Glutamatergic neuron (in vitro differentiated cells): ENCODE measurements around the gene NCAPG2. TPM values are rescaled to one million over a fixed set of nuclear protein-coding genes. Genes with fewer than 3 reads are reported as not detected.

Source experiments
- DNase-seq: peaks from one replicate; pipeline ENCODE4 v3.0.0; 2022
- H3K27ac Mint-ChIP-seq: one replicate; pipeline ENCODE4 v1.8.0; 2020; ENCODE audit warnings: mild to moderate bottlenecking, mixed read lengths, inconsistent platforms; ENCODE audit not compliant: unreplicated experiment
- H3K27me3 Mint-ChIP-seq: one replicate; pipeline ENCODE4 v1.8.0; 2020; ENCODE audit warnings: mild to moderate bottlenecking, moderate library complexity, mixed read lengths, inconsistent platforms; ENCODE audit not compliant: unreplicated experiment
- H3K36me3 Mint-ChIP-seq: one replicate; pipeline ENCODE4 v1.8.0; 2020; ENCODE audit warnings: mild to moderate bottlenecking, mixed read lengths, inconsistent platforms; ENCODE audit not compliant: unreplicated experiment
- H3K4me1 Mint-ChIP-seq: one replicate; pipeline ENCODE4 v1.8.0; 2020; ENCODE audit warnings: mild to moderate bottlenecking, low read depth, mixed read lengths, inconsistent platforms; ENCODE audit not compliant: unreplicated experiment
- H3K4me3 Mint-ChIP-seq: one replicate; pipeline ENCODE4 v1.8.0; 2020; ENCODE audit warnings: mild to moderate bottlenecking, mixed read lengths, inconsistent platforms; ENCODE audit not compliant: unreplicated experiment
- H3K9me3 Mint-ChIP-seq: one replicate; pipeline ENCODE4 v1.8.0; 2020; ENCODE audit warnings: mild to moderate bottlenecking, moderate library complexity, mixed read lengths, inconsistent platforms; ENCODE audit not compliant: unreplicated experiment
- total RNA-seq: library from RNA; stranded (reverse); fragmentation: NEBNext Ultra II Directional; extraction: Animal tissue kit (Norgen Biotek cat#: 25700); gene quantifications from one replicate; pipeline ENCODE4 v1.2.1, GENCODE V29; 2021; ENCODE audit not compliant: unreplicated experiment
- TF ChIP-seq, protein P1 (sequence below): fragments of 200-600 bp; sonication (generic); IDR thresholded peaks from one replicate; pipeline ENCODE4 v1.5.0; 2021; ENCODE audit not compliant: partially characterized antibody, unreplicated experiment

Gene NCAPG2
- total RNA-seq, 1 donor from 2014 or later, result 27.2 TPM

GRCh38 chr7:158623241-158623640 is 81.4 kb downstream of the NCAPG2 start:
- Mint-ChIP-seq H3K4me1 (no peaks in the 10 kb centered on the region), H3K27me3 (no peaks in the 10 kb centered on the region), H3K27ac (no peak overlapping the region), H3K9me3 (peaks cover 1% of the 10 kb centered on the region), H3K36me3 (no peaks in the 10 kb centered on the region), H3K4me3 (no peak overlapping the region)
- DNase-seq, result no peak
- TF ChIP-seq, protein P1, sequence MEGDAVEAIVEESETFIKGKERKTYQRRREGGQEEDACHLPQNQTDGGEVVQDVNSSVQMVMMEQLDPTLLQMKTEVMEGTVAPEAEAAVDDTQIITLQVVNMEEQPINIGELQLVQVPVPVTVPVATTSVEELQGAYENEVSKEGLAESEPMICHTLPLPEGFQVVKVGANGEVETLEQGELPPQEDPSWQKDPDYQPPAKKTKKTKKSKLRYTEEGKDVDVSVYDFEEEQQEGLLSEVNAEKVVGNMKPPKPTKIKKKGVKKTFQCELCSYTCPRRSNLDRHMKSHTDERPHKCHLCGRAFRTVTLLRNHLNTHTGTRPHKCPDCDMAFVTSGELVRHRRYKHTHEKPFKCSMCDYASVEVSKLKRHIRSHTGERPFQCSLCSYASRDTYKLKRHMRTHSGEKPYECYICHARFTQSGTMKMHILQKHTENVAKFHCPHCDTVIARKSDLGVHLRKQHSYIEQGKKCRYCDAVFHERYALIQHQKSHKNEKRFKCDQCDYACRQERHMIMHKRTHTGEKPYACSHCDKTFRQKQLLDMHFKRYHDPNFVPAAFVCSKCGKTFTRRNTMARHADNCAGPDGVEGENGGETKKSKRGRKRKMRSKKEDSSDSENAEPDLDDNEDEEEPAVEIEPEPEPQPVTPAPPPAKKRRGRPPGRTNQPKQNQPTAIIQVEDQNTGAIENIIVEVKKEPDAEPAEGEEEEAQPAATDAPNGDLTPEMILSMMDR, result no peak

GRCh38 chr7:158620839-158621441 is 83.7 kb downstream of the NCAPG2 start:
- H3K27me3 Mint-ChIP-seq, result peaks cover 4% of the 10 kb centered on the region
- no peak overlapping the region for H3K27ac Mint-ChIP-seq
- H3K36me3 Mint-ChIP-seq, result no peaks in the 10 kb centered on the region
- DNase-seq, result no peak
- no peak overlapping the region for H3K4me3 Mint-ChIP-seq
- TF ChIP-seq, protein P1, result no peak
- no peaks in the 10 kb centered on the region for H3K4me1 Mint-ChIP-seq
- no peaks in the 10 kb centered on the region for H3K9me3 Mint-ChIP-seq

DNA sequence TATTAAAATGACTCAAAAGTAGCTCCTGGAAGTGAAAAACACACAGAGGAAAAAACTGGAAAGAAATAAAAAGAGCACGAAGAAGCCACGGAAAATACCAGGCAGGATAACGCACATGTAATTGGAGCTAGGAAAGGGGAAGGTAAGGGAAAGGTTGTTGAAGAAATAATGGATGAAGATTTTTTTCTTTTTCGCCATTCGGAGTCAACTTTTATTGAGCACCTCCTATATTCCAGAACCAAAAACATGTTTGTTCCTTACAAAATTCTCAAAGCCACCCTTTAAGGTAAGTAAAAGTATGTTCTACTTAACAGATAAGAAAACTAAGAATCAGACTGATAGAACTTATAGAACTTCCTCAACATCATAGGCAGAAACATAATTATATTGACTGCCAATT is 84.2 kb downstream of the NCAPG2 start:
- Mint-ChIP-seq H3K27ac (no peak overlapping the region), H3K27me3 (peaks cover 4% of the 10 kb centered on the region), H3K36me3 (no peaks in the 10 kb centered on the region), H3K9me3 (no peaks in the 10 kb centered on the region), H3K4me3 (no peak overlapping the region), H3K4me1 (no peaks in the 10 kb centered on the region)
- DNase-seq, result no peak
- TF ChIP-seq, protein P1, result no peak

DNA sequence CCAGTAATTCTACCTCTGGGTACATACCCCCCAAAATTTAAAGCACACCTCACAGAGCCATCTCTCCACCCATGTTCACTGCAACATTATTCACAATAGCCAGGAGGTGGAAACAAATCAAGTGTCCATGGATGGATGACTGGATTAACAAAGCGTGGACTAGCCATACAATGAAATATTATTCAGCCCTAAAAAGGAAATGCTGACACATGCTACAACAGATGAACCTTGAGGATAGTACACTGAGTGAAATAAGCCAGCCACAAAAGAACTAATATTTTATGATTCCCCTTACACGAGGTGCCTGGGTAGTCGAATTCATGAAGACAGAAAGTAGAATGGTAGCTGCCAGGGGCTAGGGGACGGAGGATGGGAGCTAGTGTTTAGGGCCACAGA is 85.9 kb downstream of the NCAPG2 start:
- Mint-ChIP-seq H3K4me1 (no peaks in the 10 kb centered on the region), H3K36me3 (no peaks in the 10 kb centered on the region), H3K27ac (no peak overlapping the region), H3K4me3 (no peak overlapping the region), H3K9me3 (no peaks in the 10 kb centered on the region), H3K27me3 (peaks cover 4% of the 10 kb centered on the region)
- DNase-seq, result no peak
- TF ChIP-seq, protein P1, result no peak

DNA sequence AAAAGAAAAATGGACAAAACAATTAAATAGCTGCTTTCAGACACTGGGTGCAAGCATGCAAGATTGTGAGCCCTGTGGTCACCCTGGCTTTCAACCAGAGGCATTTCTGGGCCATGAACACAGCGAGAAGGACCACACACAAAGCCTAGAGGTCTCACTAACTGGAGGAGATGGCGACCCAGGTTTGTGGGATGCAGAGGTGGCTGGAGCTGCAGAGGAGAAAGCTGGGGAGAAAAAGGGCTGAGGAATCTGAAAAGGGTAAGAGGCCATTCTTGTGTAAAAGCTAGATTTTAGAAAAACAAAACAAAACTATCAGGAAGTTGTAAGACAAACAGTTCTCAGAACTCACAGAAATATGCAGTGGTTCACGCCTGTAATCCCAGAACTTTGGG is 86.9 kb downstream of the NCAPG2 start:
- no peaks in the 10 kb centered on the region for H3K36me3 Mint-ChIP-seq
- H3K9me3 Mint-ChIP-seq, result no peaks in the 10 kb centered on the region
- H3K27me3 Mint-ChIP-seq, result peaks cover 4% of the 10 kb centered on the region
- DNase-seq, result no peak
- peaks cover 3% of the 10 kb centered on the region for H3K4me1 Mint-ChIP-seq
- H3K4me3 Mint-ChIP-seq, result no peak overlapping the region
- TF ChIP-seq, protein P1, result no peak
- H3K27ac Mint-ChIP-seq, result no peak overlapping the region
